ENCODE results near the gene MYRF.

MYRF gene

DNA sequence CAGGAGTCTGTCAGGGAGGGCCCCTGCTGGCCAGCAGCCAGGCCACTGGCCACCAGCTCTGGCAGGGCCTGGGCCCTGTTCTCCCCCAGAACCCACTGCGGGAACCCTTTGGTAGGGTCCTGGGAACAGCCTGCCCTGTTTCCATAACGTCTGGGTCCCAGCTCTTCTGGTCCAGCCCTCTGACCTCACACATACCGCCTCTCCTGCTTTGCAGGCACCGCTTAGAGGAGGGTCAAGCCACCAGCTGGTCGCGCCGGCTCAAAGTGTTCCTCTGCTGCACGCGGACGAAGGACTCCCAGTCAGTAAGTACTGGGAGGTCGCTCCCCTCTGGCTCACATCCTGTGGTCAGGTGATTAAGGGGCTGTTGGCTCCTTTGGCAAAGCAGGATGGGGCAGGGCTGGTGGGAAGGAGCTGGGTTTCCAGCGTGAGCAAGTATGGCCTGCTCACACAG is 26.6 kb upstream of the MYRF start:
- Histone ChIP-seq H3K4me3 (no peak overlapping the region), H3K9ac (ENCODE audit: insufficient read length) (no peak overlapping the region), H3K27ac (no peak overlapping the region), H3K9me3 (ENCODE audit: low read depth, low read length) (no peaks in the 10 kb centered on the region), H3K36me3 (ENCODE audit: insufficient read depth, low read length) (peaks cover 16% of the 10 kb centered on the region; the same call in 1 of the 2 replicates)
- TF ChIP-seq EZH2 (IDR thresholded peaks at IDR 0.05), result no peak
- TF ChIP-seq POLR2AphosphoS5 (IDR thresholded peaks at IDR 0.05; ENCODE audit: borderline replicate concordance, low read depth, low read length), result no peak
- no peak for TF ChIP-seq FOXP2 (optimal IDR thresholded peaks at IDR 0.05; ENCODE audit: control extremely low read depth, extremely low read length, insufficient read depth)
- no peak for DNase-seq (ENCODE audit: low read depth, low spot score)

- H3K27ac ChIP-seq, result no peak overlapping the region
- TF ChIP-seq EZH2 (IDR thresholded peaks at IDR 0.05), result no peak
- TF ChIP-seq FOXP2 (optimal IDR thresholded peaks at IDR 0.05; ENCODE audit: control extremely low read depth, extremely low read length, insufficient read depth), result no peak
- TF ChIP-seq POLR2AphosphoS5 (IDR thresholded peaks at IDR 0.05; ENCODE audit: borderline replicate concordance, low read depth, low read length), result no peak
- no peak overlapping the region for H3K4me3 ChIP-seq
- no peak overlapping the region for H3K9ac ChIP-seq (ENCODE audit: insufficient read length)
- DNase-seq (ENCODE audit: low read depth, low spot score), result no peak
- H3K9me3 ChIP-seq (ENCODE audit: low read depth, low read length), result no peaks in the 10 kb centered on the region
- H3K36me3 ChIP-seq (ENCODE audit: insufficient read depth, low read length), result peaks cover 16% of the 10 kb centered on the region; the same call in 1 of the 2 replicates
Measured at GRCh38 chr11:61726775-61727174, 25.7 kb upstream of the MYRF start.

GRCh38 chr11:61727401-61727811 is 25.0 kb upstream of the MYRF start:
- no peaks in the 10 kb centered on the region for H3K9me3 ChIP-seq (ENCODE audit: low read depth, low read length)
- H3K4me3 ChIP-seq, result no peak overlapping the region
- no peak overlapping the region for H3K9ac ChIP-seq (ENCODE audit: insufficient read length)
- H3K27ac ChIP-seq, result no peak overlapping the region
- DNase-seq (ENCODE audit: low read depth, low spot score), result no peak
- no peak for TF ChIP-seq POLR2AphosphoS5 (IDR thresholded peaks at IDR 0.05; ENCODE audit: borderline replicate concordance, low read depth, low read length)
- no peak for TF ChIP-seq FOXP2 (optimal IDR thresholded peaks at IDR 0.05; ENCODE audit: control extremely low read depth, extremely low read length, insufficient read depth)
- TF ChIP-seq EZH2 (IDR thresholded peaks at IDR 0.05), result no peak
- peaks cover 16% of the 10 kb centered on the region; the same call in 1 of the 2 replicates for H3K36me3 ChIP-seq (ENCODE audit: insufficient read depth, low read length)

- no peak for DNase-seq (ENCODE audit: low read depth, low spot score)
- Histone ChIP-seq H3K9ac (ENCODE audit: insufficient read length) (no peak overlapping the region), H3K36me3 (ENCODE audit: insufficient read depth, low read length) (peaks cover 16% of the 10 kb centered on the region; the same call in 1 of the 2 replicates), H3K9me3 (ENCODE audit: low read depth, low read length) (no peaks in the 10 kb centered on the region), H3K27ac (no peak overlapping the region), H3K4me3 (no peak overlapping the region)
- no peak for TF ChIP-seq POLR2AphosphoS5 (IDR thresholded peaks at IDR 0.05; ENCODE audit: borderline replicate concordance, low read depth, low read length)
- no peak for TF ChIP-seq FOXP2 (optimal IDR thresholded peaks at IDR 0.05; ENCODE audit: control extremely low read depth, extremely low read length, insufficient read depth)
- TF ChIP-seq EZH2 (IDR thresholded peaks at IDR 0.05), result no peak
Measured at GRCh38 chr11:61728066-61728939, 24.1 kb upstream of the MYRF start.

DNA sequence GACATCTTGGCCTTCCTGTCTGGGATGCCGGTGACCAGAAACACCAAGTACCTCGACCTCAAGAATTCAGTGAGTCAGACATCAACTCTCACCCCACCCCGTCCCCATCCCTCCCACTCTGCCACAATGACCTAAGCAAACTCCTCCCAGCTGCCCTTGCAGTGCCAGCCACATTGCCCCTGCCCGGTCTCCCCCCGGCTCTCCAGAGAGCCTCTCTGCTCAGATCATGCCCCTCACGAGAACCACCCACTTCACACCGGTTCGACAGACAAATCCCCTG is 23.6 kb upstream of the MYRF start:
- Histone ChIP-seq H3K36me3 (ENCODE audit: insufficient read depth, low read length) (peaks cover 11% of the 10 kb centered on the region; the same call in 1 of the 2 replicates), H3K27ac (no peak overlapping the region), H3K9ac (ENCODE audit: insufficient read length) (no peak overlapping the region), H3K4me3 (no peak overlapping the region), H3K9me3 (ENCODE audit: low read depth, low read length) (no peaks in the 10 kb centered on the region)
- TF ChIP-seq POLR2AphosphoS5 (IDR thresholded peaks at IDR 0.05; ENCODE audit: borderline replicate concordance, low read depth, low read length) (no peak), FOXP2 (optimal IDR thresholded peaks at IDR 0.05; ENCODE audit: control extremely low read depth, extremely low read length, insufficient read depth) (no peak), EZH2 (IDR thresholded peaks at IDR 0.05) (no peak)
- DNase-seq (ENCODE audit: low read depth, low spot score), result no peak

DNA sequence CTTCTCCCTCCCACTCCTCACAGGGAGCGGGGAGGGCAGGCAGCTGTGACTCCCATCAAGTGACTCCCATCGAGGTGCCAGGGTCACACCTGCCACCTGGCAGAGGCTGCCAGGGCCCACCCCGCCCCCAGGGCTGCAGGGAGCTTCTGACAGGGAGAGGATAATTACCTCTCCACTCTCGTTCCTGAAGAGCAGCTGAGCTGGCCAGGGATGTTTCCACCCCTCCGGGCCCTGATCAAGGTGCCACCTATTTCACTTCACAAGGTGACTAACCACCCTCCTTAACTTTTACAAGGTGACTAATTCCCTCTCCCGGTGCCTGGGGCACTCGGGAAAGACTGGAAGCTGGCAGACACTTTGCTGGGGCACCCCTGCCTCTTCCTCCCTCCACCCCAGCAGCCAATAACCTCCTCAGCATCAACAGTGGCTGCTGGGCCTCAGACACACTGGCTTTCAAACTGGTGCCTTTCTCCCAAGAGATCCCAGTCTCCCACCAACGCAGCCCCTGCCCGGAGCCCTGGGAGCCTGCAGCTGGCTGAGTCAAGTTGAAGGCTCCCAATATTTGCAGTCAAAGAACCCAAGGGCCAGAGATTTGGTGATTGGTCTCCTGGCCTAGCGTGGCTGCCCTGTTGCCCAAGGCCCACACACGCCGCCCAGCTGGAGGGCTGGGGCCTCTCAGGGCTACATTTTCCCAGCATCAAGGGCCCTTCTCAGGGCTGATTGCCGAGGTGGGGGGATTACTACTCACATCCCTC is 22.0 kb upstream of the MYRF start:
- DNase-seq (ENCODE audit: low read depth, low spot score), result no peak
- TF ChIP-seq FOXP2 (optimal IDR thresholded peaks at IDR 0.05; ENCODE audit: control extremely low read depth, extremely low read length, insufficient read depth), result no peak
- TF ChIP-seq POLR2AphosphoS5 (IDR thresholded peaks at IDR 0.05; ENCODE audit: borderline replicate concordance, low read depth, low read length), result no peak
- no peak for TF ChIP-seq EZH2 (IDR thresholded peaks at IDR 0.05)
- Histone ChIP-seq H3K9me3 (ENCODE audit: low read depth, low read length) (no peaks in the 10 kb centered on the region), H3K4me3 (no peak overlapping the region), H3K9ac (ENCODE audit: insufficient read length) (no peak overlapping the region), H3K27ac (no peak overlapping the region), H3K36me3 (ENCODE audit: insufficient read depth, low read length) (peaks cover 8% of the 10 kb centered on the region; the same call in 1 of the 2 replicates)

- peaks cover 6% of the 10 kb centered on the region; the same call in 1 of the 2 replicates for H3K36me3 ChIP-seq (ENCODE audit: insufficient read depth, low read length)
- no peak overlapping the region for H3K27ac ChIP-seq
- no peak overlapping the region for H3K9ac ChIP-seq (ENCODE audit: insufficient read length)
- TF ChIP-seq EZH2 (IDR thresholded peaks at IDR 0.05) (no peak), FOXP2 (optimal IDR thresholded peaks at IDR 0.05; ENCODE audit: control extremely low read depth, extremely low read length, insufficient read depth) (no peak), POLR2AphosphoS5 (IDR thresholded peaks at IDR 0.05; ENCODE audit: borderline replicate concordance, low read depth, low read length) (no peak)
- no peak overlapping the region for H3K4me3 ChIP-seq
- no peaks in the 10 kb centered on the region for H3K9me3 ChIP-seq (ENCODE audit: low read depth, low read length)
- DNase-seq (ENCODE audit: low read depth, low spot score), result no peak
Measured at GRCh38 chr11:61731211-61731951, 21.1 kb upstream of the MYRF start.

Data from SK-N-MC (cell line).